ENCODE results near the gene LIN54. TPM values are rescaled to one million over a fixed set of nuclear protein-coding genes. Genes with fewer than 3 reads are reported as not detected.
"Not testable (repeated sequence)": the region's sequence is repeated elsewhere in the genome, so short reads cannot be mapped to it uniquely, and the experiment has no call there.

LIN54 gene
- total and polyA plus RNA-seq, 7 donors, result 4.6 to 10.0 (median 6.5) TPM

GRCh38 chr4:82918091-82918490 lies 92.5 kb downstream of the LIN54 start:
- Histone ChIP-seq H3K4me1 (no peaks in the 10 kb centered on the region), H3K4me3 (no peak overlapping the region), H3K27me3 (no peaks in the 10 kb centered on the region), H3K9me3 (no peaks in the 10 kb centered on the region), H3K27ac (no peak overlapping the region), H3K36me3 (peaks cover 0 to 12% (median 0%) of the 10 kb centered on the region in 4 donors)
- 94 to 97% methylated on average over 7 of the region's 7 CpGs for WGBS, 2 donors
- no peak for DNase-seq
- no peak for TF ChIP-seq POLR2A (IDR thresholded peaks at IDR 0.05)
- TF ChIP-seq POLR2AphosphoS5 (IDR thresholded peaks at IDR 0.05), result no peak
- TF ChIP-seq EP300 (IDR thresholded peaks at IDR 0.05), result no peak
- no peak for TF ChIP-seq CTCF (IDR thresholded peaks at IDR 0.05)
- intact Hi-C loops (cut with DNase I), result no loop called here

- H3K4me3 ChIP-seq; intact Hi-C loops (cut with DNase I); H3K9me3 ChIP-seq; H3K27me3 ChIP-seq; DNase-seq; H3K27ac ChIP-seq; H3K4me1 ChIP-seq: not testable (repeated sequence)
- peaks cover 0 to 12% (median 0%) of the 10 kb centered on the region in 4 donors for H3K36me3 ChIP-seq
- WGBS, 2 donors, result 98% methylated on average over 2 of the region's 2 CpGs
Measured at GRCh38 chr4:82913968-82914367, 96.7 kb downstream of the LIN54 start.

- no peak for DNase-seq
- TF ChIP-seq POLR2A (IDR thresholded peaks at IDR 0.05) (no peak), EP300 (IDR thresholded peaks at IDR 0.05) (no peak), CTCF (IDR thresholded peaks at IDR 0.05) (no peak), POLR2AphosphoS5 (IDR thresholded peaks at IDR 0.05) (no peak)
- Histone ChIP-seq H3K4me1 (no peaks in the 10 kb centered on the region), H3K9me3 (no peaks in the 10 kb centered on the region), H3K4me3 (no peak overlapping the region), H3K36me3 (peaks cover 0 to 15% (median 0%) of the 10 kb centered on the region in 4 donors), H3K27ac (no peak overlapping the region), H3K27me3 (no peaks in the 10 kb centered on the region)
- 45 to 49% methylated on average over 2 of the region's 2 CpGs for WGBS, 2 donors
- intact Hi-C loops (cut with DNase I), result no loop called here
Measured at GRCh38 chr4:82913305-82913704, 97.3 kb downstream of the LIN54 start.

- Histone ChIP-seq H3K36me3 (peaks cover 0 to 30% (median 0%) of the 10 kb centered on the region in 4 donors), H3K4me3 (no peak overlapping the region), H3K27me3 (no peaks in the 10 kb centered on the region), H3K27ac (no peak overlapping the region), H3K9me3 (no peaks in the 10 kb centered on the region), H3K4me1 (no peaks in the 10 kb centered on the region)
- WGBS, 2 donors, result 17 to 50% methylated on average over 1 of the region's 1 CpG
- no peak for DNase-seq
- intact Hi-C loops (cut with DNase I), result loop anchor here (10.0 kb wide), 1 partner anchor 375 kb away; the partner anchor contains the start of gene COQ2
- TF ChIP-seq POLR2A (IDR thresholded peaks at IDR 0.05) (no peak), POLR2AphosphoS5 (IDR thresholded peaks at IDR 0.05) (no peak), CTCF (IDR thresholded peaks at IDR 0.05) (no peak), EP300 (IDR thresholded peaks at IDR 0.05) (no peak)
Measured at GRCh38 chr4:82909326-82909725, 101.3 kb downstream of the LIN54 start.

GRCh38 chr4:82906469-82906868 lies 104.2 kb downstream of the LIN54 start:
- no peak for TF ChIP-seq POLR2A (IDR thresholded peaks at IDR 0.05)
- TF ChIP-seq EP300 (IDR thresholded peaks at IDR 0.05), result no peak
- TF ChIP-seq POLR2AphosphoS5 (IDR thresholded peaks at IDR 0.05), result no peak
- TF ChIP-seq CTCF (IDR thresholded peaks at IDR 0.05), result no peak
- Histone ChIP-seq H3K9me3 (no peaks in the 10 kb centered on the region), H3K27me3 (no peaks in the 10 kb centered on the region), H3K27ac (no peak overlapping the region), H3K4me1 (peaks cover 0 to 9% (median 7%) of the 10 kb centered on the region in 4 donors), H3K4me3 (no peak overlapping the region), H3K36me3 (peaks cover 0 to 30% (median 0%) of the 10 kb centered on the region in 4 donors)
- intact Hi-C loops (cut with DNase I), result loop anchor here (10.0 kb wide), 1 partner anchor 378 kb away; the partner anchor contains the start of gene COQ2
- WGBS, 2 donors, result 93 to 94% methylated on average over 3 of the region's 3 CpGs
- no peak for DNase-seq

Data from sigmoid colon (tissue), 7 donors.